Uterus (tissue), 4 donors: Measurements from ENCODE around the gene CA4. TPM values are rescaled to one million over a fixed set of nuclear protein-coding genes. Genes with fewer than 3 reads are reported as not detected.
"Not testable (repeated sequence)": the region's sequence is repeated elsewhere in the genome, so short reads cannot be mapped to it uniquely, and the experiment has no call there.

Experiments used
- DNase-seq, 2 donors: peaks; one replicate each; pipeline ENCODE4 v3.0.0-alpha.2; 2019 to 2020
- H3K27ac ChIP-seq, 2 donors: fragments of 200-600 bp; sonication (generic); 1 replicate in 1 of 2; 2 replicates in 1 of 2; pipeline ENCODE4 v1.5.1; 2016 to 2018
- H3K27me3 ChIP-seq, 2 donors: fragments of 200-600 bp; sonication (generic); one replicate each; pipeline ENCODE4 v1.5.1; 2018 to 2019; ENCODE audit warnings: control low read depth in 1 of 2
- H3K36me3 ChIP-seq, 2 donors: fragments of 200-600 bp; sonication (generic); one replicate each; pipeline ENCODE4 v1.5.1; 2019; ENCODE audit warnings: control low read depth in 1 of 2
- H3K4me1 ChIP-seq, 2 donors: fragments of 200-600 bp; sonication (generic); one replicate each; pipeline ENCODE4 v1.5.1; 2018 to 2019; ENCODE audit warnings: control low read depth in 1 of 2
- H3K4me3 ChIP-seq, 2 donors: fragments of 200-600 bp; sonication (generic); 1 replicate in 1 of 2; 2 replicates in 1 of 2; pipeline ENCODE4 v1.5.1; 2018 to 2019; ENCODE audit warnings: mild to moderate bottlenecking in 1 of 2
- H3K9me3 ChIP-seq, 2 donors: fragments of 200-600 bp; sonication (generic); one replicate each; pipeline ENCODE4 v1.5.1; 2019; ENCODE audit warnings: control low read depth in 1 of 2
- POLR2A ChIP-seq, 2 donors: fragments of 450-650 bp; IDR thresholded peaks; one replicate each; pipeline ENCODE4 v1.6.1; 2016; ENCODE audit warnings: antibody characterized with exemption in 2 of 2, mild to moderate bottlenecking in 1 of 2, moderate library complexity in 1 of 2
- intact Hi-C: fragments of 100-400 bp; cut with DNase I; formaldehyde crosslinking; loops from one replicate; pipeline ENCODE4 v1.15.1; 2023; ENCODE audit warnings: low total_unique reads
- total RNA-seq, 4 donors: library from RNA; depleted of rRNA in 3 of 4; stranded (reverse); fragments of >200 nt in 3 of 4; gene quantifications; one replicate each; pipeline versions ENCODE4 v1.1.0 to v1.2.4, GENCODE V29; 2014 to 2023
- TF ChIP-seq, protein P1 (sequence below), 4 experiments: fragments of 200-600 bp in 2 of 4; fragments of 450-650 bp in 2 of 4; sonication (generic) in 2 of 4; IDR thresholded peaks; one replicate each; pipeline ENCODE4 v1.5.1; 2016 to 2019; ENCODE audit warnings: antibody characterized with exemption in 4 of 4, mild to moderate bottlenecking in 2 of 4, moderate library complexity in 1 of 4
- donor health status: DM: yes; HTN: yes; CAD: no.

The CA4 gene
- total RNA-seq, 4 donors from 2014 or later, result 2.6 to 22.5 (median 11.0) TPM

GRCh38 chr17:60106340-60107059 is 43.3 kb upstream of the CA4 start:
- Histone ChIP-seq H3K9me3 (no peaks in the 10 kb centered on the region), H3K27me3 (no peaks in the 10 kb centered on the region), H3K36me3 (no peaks in the 10 kb centered on the region), H3K4me1 (no peaks in the 10 kb centered on the region), H3K4me3 (no peak overlapping the region), H3K27ac (no peak overlapping the region)
- intact Hi-C loops, result no loop called here
- DNase-seq, result no peak
- TF ChIP-seq, protein P1, sequence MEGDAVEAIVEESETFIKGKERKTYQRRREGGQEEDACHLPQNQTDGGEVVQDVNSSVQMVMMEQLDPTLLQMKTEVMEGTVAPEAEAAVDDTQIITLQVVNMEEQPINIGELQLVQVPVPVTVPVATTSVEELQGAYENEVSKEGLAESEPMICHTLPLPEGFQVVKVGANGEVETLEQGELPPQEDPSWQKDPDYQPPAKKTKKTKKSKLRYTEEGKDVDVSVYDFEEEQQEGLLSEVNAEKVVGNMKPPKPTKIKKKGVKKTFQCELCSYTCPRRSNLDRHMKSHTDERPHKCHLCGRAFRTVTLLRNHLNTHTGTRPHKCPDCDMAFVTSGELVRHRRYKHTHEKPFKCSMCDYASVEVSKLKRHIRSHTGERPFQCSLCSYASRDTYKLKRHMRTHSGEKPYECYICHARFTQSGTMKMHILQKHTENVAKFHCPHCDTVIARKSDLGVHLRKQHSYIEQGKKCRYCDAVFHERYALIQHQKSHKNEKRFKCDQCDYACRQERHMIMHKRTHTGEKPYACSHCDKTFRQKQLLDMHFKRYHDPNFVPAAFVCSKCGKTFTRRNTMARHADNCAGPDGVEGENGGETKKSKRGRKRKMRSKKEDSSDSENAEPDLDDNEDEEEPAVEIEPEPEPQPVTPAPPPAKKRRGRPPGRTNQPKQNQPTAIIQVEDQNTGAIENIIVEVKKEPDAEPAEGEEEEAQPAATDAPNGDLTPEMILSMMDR (IDR thresholded peaks at IDR 0.05), result no peak
- TF ChIP-seq POLR2A (IDR thresholded peaks at IDR 0.05), result no peak

DNA sequence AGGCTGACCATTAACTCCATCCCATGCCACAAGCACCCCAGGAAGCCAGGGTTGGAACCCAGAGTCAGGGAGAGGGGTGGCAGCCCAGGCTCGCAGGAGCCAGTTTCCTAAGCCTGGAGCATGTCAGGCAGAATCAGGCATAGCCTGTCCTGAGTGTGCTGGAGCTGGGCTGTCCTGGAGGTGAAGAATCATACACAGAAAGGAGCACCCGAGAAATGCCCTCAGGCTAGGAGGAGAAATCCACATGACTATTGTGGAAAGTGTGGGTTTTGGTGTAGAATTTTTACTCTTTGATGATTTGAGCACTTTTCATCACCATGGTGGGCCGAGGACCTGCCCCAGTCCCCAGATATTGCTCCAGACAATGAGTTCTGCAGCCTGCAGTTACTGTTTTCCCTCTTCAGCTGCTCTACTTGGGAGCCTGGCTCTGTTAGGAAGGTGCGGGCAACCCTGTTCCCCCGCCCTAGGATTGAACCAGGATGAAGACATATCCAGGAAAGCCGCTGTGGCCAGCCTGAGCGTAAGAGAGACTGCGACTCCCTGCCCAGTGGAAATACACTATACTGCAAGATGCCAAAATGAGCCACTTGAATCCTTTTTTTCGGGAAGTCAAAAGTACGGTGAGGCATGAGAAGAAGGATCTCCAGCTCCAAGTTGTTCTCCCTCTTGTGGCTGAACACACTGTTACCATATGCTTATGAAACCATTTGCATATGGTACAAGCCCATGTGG is 42.1 kb upstream of the CA4 start:
- H3K36me3 ChIP-seq, result no peaks in the 10 kb centered on the region
- no peak overlapping the region for H3K27ac ChIP-seq
- no peaks in the 10 kb centered on the region for H3K27me3 ChIP-seq
- H3K9me3 ChIP-seq, result no peaks in the 10 kb centered on the region
- DNase-seq, result no peak
- H3K4me3 ChIP-seq, result no peak overlapping the region
- intact Hi-C loops, result no loop called here
- TF ChIP-seq, protein P1 (IDR thresholded peaks at IDR 0.05), result no peak
- TF ChIP-seq POLR2A (IDR thresholded peaks at IDR 0.05), result no peak
- no peaks in the 10 kb centered on the region for H3K4me1 ChIP-seq

DNA sequence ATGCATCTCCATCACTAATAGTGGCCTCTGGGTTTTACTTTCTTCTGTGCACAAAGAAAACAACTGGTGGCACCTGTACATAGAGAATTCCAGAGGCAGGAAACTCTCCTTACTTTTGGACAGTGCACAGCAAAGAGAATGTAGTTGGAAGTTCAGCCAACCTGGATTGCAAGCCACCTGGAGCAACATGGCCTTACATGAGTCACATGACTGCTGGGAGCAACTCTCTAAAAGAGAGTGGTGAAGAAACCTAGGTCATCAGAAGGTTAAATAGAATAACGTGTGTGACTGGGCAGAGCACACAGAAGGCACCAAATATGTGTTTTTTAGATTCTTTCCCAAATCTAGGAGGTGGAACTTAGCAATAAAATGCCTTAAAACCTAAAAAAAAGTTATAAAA is 41.5 kb upstream of the CA4 start:
- H3K4me1 ChIP-seq, H3K4me3 ChIP-seq, H3K27ac ChIP-seq, H3K9me3 ChIP-seq, H3K27me3 ChIP-seq, H3K36me3 ChIP-seq, intact Hi-C loops, DNase-seq: not testable (repeated sequence)

- Histone ChIP-seq H3K4me3 (no peak overlapping the region), H3K36me3 (no peaks in the 10 kb centered on the region), H3K4me1 (no peaks in the 10 kb centered on the region), H3K9me3 (no peaks in the 10 kb centered on the region), H3K27me3 (no peaks in the 10 kb centered on the region), H3K27ac (no peak overlapping the region)
- DNase-seq, result no peak
- intact Hi-C loops, result no loop called here
- TF ChIP-seq, protein P1 (IDR thresholded peaks at IDR 0.05), result no peak
Measured at GRCh38 chr17:60108712-60109111, 41.1 kb upstream of the CA4 start.

GRCh38 chr17:60109161-60109560 is 40.6 kb upstream of the CA4 start:
- no peak overlapping the region for H3K27ac ChIP-seq
- H3K9me3 ChIP-seq, result no peaks in the 10 kb centered on the region
- TF ChIP-seq POLR2A (IDR thresholded peaks at IDR 0.05), result no peak
- TF ChIP-seq, protein P1 (IDR thresholded peaks at IDR 0.05), result no peak
- no peaks in the 10 kb centered on the region for H3K36me3 ChIP-seq
- no peaks in the 10 kb centered on the region for H3K27me3 ChIP-seq
- intact Hi-C loops, result no loop called here
- DNase-seq, result no peak
- H3K4me3 ChIP-seq, result no peak overlapping the region
- H3K4me1 ChIP-seq, result no peaks in the 10 kb centered on the region
